HG03039 (cell line): ENCODE data around the gene PTPRM.

ENCODE experiments used
- ATAC-seq: cut with Tn5 transposase; IDR thresholded peaks from one replicate; pipeline ENCODE4 v1.9.1; 2021; ENCODE audit warnings: mild to moderate bottlenecking, moderate library complexity; ENCODE audit not compliant: unreplicated experiment

The PTPRM gene

GRCh38 chr18:7749510-7749981 lies 182.4 kb downstream of the PTPRM start:
- ATAC-seq = no peak

- no peak for ATAC-seq
Measured at GRCh38 chr18:7750095-7750663, 183.1 kb downstream of the PTPRM start.

DNA sequence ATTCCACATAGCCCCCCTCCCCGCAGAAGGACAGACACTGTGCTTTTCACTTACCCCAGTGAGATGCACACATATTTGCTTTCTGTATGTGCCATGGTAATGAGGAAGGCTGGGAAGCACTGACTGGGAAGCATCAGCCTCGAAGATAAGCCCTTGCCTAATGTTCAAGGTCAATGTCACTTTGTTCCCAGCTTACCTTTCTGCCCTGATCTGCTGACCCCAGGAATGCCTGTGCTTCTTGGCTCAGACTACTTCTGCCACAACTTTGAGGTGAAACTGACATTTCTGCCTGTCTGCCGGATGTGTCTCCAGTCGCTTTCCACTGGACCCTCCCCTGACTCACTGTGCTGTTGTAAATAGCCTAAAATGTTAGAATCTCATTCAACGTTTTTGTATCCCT lies 183.8 kb downstream of the PTPRM start:
- ATAC-seq = no peak

DNA sequence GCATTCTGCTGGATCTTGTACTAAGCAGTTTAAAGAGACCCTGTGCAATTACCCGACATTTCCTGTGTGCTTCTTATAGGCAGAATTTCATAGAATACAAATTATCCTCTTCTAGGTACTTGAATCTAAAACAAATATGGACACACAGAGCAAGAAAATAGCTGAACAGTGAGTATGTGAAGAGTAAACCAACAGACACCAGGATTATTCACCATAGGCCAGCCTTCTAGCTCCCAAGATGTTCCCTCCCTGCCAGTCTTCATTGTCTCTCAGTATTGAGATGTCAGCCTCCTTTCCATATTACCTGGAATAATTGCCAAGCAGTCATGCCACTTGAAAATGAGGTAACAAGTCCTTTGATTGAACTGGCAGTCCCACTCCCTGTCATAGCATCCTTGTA lies 187.1 kb downstream of the PTPRM start:
- no peak for ATAC-seq

GRCh38 chr18:7754725-7755181 lies 187.6 kb downstream of the PTPRM start:
- no peak for ATAC-seq

DNA sequence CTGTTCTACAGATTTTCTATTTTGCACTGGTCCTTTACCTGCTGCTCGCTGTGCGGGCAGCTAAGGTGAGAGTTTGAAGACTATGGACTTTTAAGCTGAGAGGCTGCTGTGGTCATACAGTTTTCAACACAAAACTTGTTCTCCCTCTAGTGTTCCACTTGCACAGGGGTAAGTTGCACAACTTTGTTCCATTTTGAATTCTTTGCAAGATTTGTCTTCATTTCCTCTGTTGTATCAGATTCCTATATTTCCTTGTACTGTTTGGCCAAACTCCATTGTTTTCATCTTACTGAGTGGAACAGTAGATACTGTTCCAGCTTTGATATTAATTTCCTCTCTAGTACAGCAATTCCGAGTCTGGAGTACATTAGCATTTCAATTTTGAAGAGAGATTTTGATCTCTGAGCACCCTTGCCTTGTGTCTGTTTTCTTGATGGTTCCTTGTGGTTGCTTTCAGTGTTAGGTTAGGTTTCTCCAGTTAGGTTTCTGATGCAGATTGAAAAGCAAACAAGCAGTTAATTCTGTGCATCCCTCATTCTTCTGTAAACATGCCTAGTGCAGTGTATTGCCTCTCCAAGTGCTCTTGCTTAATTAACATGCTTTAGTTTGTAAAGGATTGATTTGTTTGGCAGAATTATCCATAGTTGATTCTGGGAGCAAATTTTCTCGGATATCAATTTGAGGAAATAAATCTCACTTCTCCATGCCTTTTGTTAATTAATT lies 188.8 kb downstream of the PTPRM start:
- ATAC-seq = no peak

DNA sequence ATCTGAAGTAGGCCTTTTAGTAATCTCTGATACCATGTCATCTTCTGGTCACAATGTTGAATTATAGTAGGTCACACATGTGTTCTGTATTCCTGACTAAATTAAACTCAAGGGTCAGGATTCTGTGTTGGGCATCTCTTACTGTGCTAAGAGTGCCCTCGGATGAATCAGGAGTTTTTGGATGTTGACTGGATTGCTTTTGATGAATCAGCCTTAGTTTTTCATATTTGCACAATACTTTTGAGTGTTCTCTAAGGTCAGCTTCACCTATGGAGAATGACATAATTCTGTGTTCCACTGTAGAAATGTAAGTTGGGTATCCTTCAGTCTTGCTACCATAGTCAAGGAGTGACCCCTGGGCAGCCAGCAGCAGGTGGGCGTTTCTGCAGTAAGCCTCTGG lies 190.1 kb downstream of the PTPRM start:
- no peak for ATAC-seq

GRCh38 chr18:7758764-7759163 lies 191.6 kb downstream of the PTPRM start:
- ATAC-seq = no peak

DNA sequence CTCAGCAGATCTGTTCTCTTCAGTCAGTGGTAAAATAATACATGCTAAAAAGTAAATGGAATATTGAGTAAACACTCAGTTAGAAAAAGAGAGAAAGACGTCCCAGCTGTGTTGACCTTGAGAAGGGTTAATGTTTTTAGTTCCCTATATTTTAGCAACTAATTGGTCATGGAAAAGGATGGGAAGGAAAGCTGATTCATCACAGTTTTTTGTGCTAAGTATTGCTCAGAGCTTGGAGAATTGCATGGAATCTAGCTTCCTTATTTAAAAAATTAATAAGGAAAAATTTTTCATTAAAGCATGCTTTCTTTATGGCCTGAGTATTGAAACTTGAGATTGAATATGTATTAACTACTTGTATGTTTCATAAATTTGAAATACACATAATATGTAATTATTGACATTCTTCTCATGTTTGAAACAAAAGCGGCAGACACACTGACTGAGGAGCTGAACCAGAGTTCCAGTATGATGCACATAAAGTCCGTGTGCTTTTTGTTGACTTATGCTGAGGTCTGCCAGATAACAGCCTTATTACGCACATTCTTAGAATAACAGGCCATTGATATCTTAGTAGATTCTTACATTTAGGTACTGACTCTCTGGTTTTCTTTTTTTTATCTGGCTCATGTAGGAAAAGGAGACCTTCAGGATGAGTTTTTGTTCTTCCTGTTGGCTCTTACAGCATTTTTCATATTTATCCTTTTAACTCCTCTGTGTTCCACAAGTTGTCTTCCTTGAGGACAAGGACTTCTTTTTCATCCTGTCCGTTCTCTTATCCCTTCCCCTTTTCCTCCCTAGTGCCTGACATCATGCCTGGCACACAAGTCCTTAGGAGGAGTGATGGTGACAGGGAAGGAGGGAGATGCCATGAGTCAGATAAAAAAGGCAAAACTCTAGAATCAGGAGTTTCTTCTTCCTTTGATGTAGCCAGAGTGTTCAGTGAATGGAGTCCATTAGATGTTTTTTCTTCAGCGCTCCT lies 194.1 kb downstream of the PTPRM start:
- no peak for ATAC-seq

DNA sequence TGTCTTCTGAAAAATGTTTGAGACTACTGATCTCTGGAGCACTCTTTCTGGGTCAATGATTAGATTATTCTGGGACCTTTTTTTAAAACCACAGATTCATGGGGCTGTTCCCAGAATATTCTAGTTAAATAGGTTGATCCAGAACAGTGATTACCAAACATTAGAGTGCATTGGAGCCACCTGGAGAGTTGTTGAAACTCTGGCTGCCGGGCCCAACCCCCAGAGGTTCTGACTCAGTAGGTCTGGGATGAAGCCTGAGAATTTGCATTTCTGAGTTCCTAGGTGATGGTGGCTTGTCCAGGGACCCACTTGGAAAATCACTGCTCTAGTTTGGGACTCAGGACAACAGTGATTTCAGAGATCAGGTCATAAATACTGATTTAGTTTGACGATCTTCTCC lies 197.3 kb downstream of the PTPRM start:
- ATAC-seq = no peak

DNA sequence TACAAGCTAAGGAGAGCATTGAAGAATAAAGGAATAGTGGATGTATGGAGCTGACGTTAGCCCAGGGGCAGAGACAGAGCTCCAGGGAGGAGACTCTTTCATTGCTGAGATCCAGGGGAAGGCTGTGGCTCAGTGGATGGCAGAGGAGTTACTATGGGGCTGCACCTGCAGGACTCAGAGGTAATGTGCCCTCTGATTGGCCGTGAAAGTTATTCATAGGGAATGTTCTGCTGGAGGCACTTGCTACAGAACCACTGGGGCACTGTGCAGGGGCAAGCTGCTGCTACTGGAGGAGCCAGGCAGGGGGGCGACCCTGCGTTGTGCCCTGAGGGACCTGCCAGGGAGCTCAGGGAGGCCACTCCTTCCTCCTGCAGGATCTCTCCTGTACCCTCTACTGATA lies 199.2 kb downstream of the PTPRM start:
- ATAC-seq = no peak

DNA sequence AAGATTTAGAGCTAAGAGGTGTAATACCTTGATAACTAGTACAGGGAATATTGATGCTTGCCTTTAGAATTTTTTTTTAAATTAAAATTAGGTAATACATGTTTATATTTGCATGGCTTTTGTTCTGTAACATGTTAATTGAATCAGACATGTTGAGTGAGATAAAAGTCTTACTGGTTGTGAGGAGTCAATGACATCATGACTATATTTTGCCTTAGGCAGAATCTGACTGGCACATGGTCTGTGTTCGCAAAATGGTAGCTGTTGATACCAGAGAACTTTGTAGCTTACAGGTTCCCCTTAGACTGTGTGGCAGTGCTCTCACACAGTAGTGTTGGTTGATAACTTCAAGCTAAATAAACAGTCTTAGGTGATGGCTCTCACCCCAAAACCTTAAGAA lies 199.7 kb downstream of the PTPRM start:
- ATAC-seq = no peak

- no peak for ATAC-seq
Measured at GRCh38 chr18:7770908-7771307, 203.8 kb downstream of the PTPRM start.

GRCh38 chr18:7772510-7772888 lies 205.4 kb downstream of the PTPRM start:
- no peak for ATAC-seq

DNA sequence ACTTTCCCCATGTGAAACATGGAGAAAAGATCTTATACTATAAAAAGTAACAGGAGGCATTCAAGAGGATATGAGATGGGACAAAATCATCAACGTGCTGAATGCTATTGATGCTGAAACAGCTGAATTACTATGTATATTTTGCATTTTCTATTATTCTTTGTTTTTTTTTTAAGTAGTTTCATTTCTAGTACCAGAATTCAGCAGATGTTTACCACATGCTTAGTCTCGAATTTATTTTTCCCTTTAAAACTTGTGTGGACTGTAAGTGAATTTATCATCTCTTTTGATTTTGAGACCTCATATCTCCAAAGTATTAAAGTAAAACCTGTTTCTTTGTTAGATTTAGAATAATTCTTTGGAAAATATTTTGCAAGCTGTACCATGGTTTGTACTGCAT lies 205.8 kb downstream of the PTPRM start:
- ATAC-seq = no peak

GRCh38 chr18:7775128-7775527 lies 208.0 kb downstream of the PTPRM start:
- no peak for ATAC-seq

GRCh38 chr18:7775843-7776242 lies 208.7 kb downstream of the PTPRM start:
- ATAC-seq = no peak

DNA sequence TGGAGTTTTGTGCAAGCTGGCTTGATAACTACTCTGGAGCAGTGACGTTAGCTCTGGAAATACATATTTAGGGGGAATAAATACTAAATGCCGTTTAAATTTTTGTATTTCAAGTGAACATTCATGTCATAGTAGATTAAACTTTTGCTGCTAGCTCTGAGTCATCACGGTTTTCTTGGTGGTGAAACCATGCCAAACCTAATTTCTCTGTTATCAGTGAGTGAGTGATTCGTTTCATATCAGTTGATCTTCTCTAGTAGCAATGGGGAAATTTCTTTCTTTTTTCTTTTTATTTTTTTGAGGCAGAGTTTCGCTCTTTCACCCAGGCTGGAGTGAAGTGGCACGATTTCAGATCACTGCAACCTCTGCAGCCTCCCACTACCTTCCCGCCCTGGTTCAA lies 211.1 kb downstream of the PTPRM start:
- ATAC-seq = no peak

- ATAC-seq = no peak
Measured at GRCh38 chr18:7779211-7779610, 212.1 kb downstream of the PTPRM start.

DNA sequence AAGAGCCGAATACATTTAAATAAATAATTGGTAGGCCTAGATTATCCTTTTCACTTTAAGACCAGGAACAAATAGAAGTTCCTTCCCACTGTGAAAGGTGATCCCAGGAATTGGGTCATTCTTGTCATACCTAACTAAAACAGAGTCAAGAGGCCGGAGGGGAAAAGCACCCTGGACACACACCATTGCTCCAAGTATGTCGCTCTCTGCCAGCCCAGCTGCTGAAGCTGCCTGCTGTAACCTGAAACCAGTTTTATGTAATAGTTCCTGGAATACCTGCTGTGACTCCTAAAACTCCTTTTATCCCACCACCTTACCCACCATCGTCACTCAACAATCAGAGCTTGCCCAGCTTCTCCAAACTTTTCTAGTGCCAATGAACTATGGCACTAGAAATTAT lies 217.1 kb downstream of the PTPRM start:
- ATAC-seq = no peak

GRCh38 chr18:7786569-7786968 lies 219.5 kb downstream of the PTPRM start:
- no peak for ATAC-seq

DNA sequence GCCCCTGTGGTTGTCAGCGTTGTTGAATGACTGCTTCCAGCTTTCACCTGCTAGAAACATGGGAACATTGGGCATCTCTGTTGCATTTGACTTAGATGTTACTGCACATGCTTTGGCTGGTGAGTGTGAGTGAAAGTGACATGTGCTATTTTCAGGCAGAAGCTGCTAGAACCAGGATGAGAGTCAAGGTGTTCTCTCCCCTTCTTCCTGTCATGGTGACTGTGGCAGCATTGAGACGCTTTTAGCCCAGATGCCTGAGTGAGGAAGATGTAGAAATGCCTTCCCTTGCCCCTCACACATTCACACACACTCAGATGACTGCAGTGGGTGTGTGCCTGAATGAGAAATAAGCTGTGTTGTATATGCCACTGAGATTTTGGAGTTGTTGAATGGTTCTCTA lies 220.2 kb downstream of the PTPRM start:
- no peak for ATAC-seq
